HG03575 (cell line): ENCODE results near the gene SPAG16.

ENCODE experiments used
- ATAC-seq: cut with Tn5 transposase; IDR thresholded peaks from one replicate; pipeline ENCODE4 v1.9.1; 2021; ENCODE audit not compliant: unreplicated experiment, insufficient number of reproducible peaks, low FRiP score; ENCODE audit errors: extremely low read depth

The SPAG16 gene

DNA sequence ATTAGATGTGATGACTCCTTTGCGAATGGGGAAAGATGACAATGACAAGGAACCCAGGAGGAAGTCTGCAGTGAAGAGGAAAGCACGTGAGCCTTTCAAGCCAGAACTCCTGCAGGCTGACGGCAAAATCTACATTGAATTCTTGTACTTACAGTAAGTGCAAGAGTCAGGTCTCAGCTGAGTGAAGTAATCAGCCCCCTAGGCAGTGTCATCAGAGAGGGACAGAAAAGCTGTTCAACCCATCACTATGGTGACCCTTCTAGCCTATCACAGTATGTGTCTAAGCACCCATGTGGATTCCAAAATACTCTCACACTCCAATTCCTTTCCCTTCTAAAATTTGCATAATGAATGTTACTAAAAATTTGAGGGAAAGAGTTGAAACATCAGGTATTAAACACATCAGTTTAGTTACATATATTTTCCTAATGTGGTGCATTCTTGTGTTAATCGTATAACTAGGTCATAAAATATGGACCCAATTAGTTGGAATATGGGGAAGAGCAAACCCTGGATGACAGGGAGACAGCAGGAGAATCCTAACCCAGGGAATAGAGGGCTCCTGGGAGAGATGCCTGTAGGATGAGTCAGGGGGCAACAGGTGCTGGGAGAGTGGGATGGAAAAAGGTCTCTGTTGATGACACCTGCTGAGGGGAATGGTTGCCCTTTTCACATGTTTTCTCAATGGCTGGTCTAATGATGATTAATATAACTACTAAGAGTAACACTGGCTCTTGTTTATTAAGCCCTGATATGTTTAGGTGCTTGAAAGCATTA, 1166.0 kb downstream of the SPAG16 start:
- ATAC-seq: no peak

DNA sequence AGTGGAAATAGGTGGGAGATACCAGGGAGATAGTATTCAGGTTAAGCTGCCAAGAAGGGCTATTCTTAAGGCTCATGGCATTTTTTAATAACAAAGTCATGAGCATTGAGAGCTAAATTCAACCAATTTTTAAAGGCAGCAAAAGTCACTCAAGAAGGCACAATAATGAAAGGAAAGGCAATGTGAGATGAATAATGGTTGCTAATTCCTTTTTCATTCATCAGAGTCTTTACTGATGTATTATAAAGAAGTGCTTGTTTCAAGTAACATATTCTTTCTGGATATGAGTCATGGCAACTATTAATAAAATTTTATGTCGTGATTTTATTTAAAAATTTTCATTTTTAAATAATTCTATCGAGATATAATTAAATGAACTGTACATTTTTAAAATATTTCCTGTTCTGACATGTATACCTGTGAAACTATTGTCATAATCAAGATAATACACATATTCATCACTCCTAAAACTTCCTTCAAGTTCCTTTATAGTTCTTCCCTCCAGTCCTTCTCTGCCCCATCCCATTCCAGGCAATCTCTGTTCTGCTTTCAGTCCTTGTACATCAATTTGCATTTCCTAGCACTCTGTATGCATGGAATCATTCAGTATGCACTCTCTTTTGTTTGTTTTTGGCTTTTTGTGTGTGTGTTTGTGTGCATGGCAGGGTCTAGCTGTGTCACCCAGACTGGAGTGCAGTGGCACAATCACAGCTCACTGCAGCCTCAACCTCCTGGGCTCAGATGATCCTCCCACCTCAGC, 1167.4 kb downstream of the SPAG16 start:
- no peak for ATAC-seq
